ENCODE data around the gene IWS1.

DNA sequence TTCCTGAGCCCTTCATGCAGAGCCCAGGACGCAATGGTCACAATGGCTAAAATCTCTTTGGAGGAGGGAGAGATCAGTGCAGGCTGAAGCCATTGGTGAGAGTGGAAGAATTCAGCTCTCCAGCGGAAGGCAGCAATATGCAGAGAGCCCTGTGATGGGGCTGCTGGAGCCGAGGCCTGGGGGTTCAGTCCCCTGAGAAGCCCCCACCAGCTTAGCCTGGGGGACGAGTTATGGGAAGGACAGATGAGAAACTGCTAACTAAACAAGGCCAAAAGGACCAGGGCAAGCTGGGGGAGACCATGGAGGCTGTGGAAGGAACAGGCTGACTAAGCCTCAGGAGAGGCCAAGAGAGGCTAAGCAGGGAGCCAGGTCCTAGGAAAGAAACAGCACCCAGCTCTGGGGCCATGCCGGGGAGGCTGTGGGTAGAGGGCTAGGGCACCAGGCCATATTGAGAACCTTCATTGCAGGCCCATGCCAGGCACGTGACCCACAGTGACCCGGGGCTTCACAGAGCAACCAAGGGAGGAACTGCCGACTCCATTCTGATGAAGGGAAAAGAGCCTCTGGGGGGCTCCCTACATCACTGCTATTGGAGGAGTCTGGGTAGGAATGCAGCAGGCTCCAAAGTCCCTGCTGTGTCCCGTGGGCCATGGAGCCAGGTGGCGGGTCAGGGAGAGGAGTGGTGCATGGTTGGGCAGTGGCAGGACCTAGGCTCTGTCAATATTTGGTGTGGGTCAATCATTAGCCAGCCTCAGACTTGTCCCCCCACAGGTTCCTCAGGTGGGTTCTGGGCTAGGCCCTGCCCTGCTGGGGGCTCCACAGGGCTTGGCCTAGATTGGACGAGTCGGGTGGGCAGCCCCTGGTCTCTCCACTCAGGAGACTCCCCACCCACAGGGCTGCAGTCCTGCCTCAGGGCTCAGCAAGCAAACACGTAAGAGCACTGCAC, 88.2 kb downstream of the IWS1 start:
- TF ChIP-seq, protein P1, sequence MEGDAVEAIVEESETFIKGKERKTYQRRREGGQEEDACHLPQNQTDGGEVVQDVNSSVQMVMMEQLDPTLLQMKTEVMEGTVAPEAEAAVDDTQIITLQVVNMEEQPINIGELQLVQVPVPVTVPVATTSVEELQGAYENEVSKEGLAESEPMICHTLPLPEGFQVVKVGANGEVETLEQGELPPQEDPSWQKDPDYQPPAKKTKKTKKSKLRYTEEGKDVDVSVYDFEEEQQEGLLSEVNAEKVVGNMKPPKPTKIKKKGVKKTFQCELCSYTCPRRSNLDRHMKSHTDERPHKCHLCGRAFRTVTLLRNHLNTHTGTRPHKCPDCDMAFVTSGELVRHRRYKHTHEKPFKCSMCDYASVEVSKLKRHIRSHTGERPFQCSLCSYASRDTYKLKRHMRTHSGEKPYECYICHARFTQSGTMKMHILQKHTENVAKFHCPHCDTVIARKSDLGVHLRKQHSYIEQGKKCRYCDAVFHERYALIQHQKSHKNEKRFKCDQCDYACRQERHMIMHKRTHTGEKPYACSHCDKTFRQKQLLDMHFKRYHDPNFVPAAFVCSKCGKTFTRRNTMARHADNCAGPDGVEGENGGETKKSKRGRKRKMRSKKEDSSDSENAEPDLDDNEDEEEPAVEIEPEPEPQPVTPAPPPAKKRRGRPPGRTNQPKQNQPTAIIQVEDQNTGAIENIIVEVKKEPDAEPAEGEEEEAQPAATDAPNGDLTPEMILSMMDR (IDR thresholded peaks at IDR 0.05), result no peak
- TF ChIP-seq, protein P2, sequence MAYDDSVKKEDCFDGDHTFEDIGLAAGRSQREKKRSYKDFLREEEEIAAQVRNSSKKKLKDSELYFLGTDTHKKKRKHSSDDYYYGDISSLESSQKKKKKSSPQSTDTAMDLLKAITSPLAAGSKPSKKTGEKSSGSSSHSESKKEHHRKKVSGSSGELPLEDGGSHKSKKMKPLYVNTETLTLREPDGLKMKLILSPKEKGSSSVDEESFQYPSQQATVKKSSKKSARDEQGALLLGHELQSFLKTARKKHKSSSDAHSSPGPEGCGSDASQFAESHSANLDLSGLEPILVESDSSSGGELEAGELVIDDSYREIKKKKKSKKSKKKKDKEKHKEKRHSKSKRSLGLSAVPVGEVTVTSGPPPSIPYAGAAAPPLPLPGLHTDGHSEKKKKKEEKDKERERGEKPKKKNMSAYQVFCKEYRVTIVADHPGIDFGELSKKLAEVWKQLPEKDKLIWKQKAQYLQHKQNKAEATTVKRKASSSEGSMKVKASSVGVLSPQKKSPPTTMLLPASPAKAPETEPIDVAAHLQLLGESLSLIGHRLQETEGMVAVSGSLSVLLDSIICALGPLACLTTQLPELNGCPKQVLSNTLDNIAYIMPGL (CRISPR knock-in tag; IDR thresholded peaks at IDR 0.05), result no peak
- no peak for TF ChIP-seq TEAD4 (CRISPR knock-in tag; IDR thresholded peaks at IDR 0.05)
- TF ChIP-seq, protein P3, sequence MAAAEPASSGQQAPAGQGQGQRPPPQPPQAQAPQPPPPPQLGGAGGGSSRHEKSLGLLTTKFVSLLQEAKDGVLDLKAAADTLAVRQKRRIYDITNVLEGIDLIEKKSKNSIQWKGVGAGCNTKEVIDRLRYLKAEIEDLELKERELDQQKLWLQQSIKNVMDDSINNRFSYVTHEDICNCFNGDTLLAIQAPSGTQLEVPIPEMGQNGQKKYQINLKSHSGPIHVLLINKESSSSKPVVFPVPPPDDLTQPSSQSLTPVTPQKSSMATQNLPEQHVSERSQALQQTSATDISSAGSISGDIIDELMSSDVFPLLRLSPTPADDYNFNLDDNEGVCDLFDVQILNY (CRISPR knock-in tag; IDR thresholded peaks at IDR 0.05), result no peak
